ENCODE measurements around the gene MPPE1.

DNA sequence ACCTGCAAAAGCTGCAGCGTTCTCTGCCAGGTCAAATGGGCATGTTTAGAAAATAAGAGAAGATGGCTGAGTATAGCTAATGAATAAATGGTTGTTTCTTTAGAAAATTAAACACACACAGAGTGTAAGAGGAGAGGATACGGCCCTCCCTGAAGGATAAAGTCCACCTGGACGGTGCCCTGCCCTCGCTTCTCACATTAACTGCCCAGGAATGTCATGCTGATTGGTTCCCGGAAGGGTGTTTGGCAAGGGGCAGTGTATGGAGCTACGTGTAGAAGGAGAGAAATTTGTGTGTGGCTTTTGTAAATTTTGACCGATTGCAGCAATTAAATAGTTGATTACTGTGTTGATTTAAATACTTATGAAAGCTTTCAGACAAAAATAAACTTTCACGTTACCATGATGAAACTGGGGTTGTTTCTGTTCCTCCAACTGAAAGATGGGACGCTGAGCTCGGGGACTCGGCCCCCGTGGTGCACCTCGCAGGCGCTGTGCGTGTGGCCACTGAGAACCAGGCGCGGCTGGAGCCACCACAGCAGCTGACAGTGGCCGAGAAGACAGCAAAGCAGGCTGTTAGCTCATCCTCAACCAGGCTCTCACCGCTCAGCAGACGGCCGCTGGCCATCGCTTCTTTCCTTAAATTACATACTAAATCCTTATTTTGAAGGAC, 22.7 kb downstream of the MPPE1 start:
- TF ChIP-seq HDAC6 (IDR thresholded peaks at IDR 0.05; ENCODE audit: unreplicated experiment) (no peak), NBN (IDR thresholded peaks at IDR 0.05) (no peak), YY1 (IDR thresholded peaks at IDR 0.05; ENCODE audit: low read depth, low read length) (no peak), JUND (IDR thresholded peaks at IDR 0.05; ENCODE audit: low read depth, low read length) (no peak)
- TF ChIP-seq, protein P1, sequence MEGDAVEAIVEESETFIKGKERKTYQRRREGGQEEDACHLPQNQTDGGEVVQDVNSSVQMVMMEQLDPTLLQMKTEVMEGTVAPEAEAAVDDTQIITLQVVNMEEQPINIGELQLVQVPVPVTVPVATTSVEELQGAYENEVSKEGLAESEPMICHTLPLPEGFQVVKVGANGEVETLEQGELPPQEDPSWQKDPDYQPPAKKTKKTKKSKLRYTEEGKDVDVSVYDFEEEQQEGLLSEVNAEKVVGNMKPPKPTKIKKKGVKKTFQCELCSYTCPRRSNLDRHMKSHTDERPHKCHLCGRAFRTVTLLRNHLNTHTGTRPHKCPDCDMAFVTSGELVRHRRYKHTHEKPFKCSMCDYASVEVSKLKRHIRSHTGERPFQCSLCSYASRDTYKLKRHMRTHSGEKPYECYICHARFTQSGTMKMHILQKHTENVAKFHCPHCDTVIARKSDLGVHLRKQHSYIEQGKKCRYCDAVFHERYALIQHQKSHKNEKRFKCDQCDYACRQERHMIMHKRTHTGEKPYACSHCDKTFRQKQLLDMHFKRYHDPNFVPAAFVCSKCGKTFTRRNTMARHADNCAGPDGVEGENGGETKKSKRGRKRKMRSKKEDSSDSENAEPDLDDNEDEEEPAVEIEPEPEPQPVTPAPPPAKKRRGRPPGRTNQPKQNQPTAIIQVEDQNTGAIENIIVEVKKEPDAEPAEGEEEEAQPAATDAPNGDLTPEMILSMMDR (IDR thresholded peaks at IDR 0.05 in 2 of 3, conservative IDR thresholded peaks at IDR 0.05 in 1 of 3; ENCODE audit: control insufficient read depth in 2 of 3, extremely low read depth in 1 of 3, insufficient read depth in 1 of 3, low read depth in 3 of 3, low read length in 3 of 3) = no peak
- TF ChIP-seq, protein P2, sequence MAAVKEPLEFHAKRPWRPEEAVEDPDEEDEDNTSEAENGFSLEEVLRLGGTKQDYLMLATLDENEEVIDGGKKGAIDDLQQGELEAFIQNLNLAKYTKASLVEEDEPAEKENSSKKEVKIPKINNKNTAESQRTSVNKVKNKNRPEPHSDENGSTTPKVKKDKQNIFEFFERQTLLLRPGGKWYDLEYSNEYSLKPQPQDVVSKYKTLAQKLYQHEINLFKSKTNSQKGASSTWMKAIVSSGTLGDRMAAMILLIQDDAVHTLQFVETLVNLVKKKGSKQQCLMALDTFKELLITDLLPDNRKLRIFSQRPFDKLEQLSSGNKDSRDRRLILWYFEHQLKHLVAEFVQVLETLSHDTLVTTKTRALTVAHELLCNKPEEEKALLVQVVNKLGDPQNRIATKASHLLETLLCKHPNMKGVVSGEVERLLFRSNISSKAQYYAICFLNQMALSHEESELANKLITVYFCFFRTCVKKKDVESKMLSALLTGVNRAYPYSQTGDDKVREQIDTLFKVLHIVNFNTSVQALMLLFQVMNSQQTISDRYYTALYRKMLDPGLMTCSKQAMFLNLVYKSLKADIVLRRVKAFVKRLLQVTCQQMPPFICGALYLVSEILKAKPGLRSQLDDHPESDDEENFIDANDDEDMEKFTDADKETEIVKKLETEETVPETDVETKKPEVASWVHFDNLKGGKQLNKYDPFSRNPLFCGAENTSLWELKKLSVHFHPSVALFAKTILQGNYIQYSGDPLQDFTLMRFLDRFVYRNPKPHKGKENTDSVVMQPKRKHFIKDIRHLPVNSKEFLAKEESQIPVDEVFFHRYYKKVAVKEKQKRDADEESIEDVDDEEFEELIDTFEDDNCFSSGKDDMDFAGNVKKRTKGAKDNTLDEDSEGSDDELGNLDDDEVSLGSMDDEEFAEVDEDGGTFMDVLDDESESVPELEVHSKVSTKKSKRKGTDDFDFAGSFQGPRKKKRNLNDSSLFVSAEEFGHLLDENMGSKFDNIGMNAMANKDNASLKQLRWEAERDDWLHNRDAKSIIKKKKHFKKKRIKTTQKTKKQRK (IDR thresholded peaks at IDR 0.05; ENCODE audit: low read depth, low read length) = no peak

Data from GM12878 (cell line).